Fibroblast of the aortic adventitia (primary cell): ENCODE results near the gene PCAT6. TPM values are rescaled to one million over a fixed set of nuclear protein-coding genes. Genes with fewer than 3 reads are reported as not detected.

ENCODE experiments used
- DNase-seq: peaks from one replicate; pipeline ENCODE4 v3.0.0-alpha.2; 2010; ENCODE audit warnings: low read depth
- H3K4me3 ChIP-seq: 2 replicates; pipeline ENCODE4 v1.5.1; 2011; ENCODE audit warnings: low read depth, mild to moderate bottlenecking, control low read depth, low read length, moderate library complexity
- CTCF ChIP-seq: IDR thresholded peaks from 2 replicates; pipeline ENCODE4 v1.5.1; 2011; ENCODE audit warnings: mild to moderate bottlenecking, low read length, control low read depth, inconsistent platforms; ENCODE audit not compliant: insufficient read depth
- total RNA-seq: library from RNA; depleted of rRNA; stranded (reverse); fragments of >200 nt; gene quantifications from 2 replicates; pipeline ENCODE4 v1.2.3, GENCODE V29; 2012; ENCODE audit warnings: low replicate concordance

Gene PCAT6
- total RNA-seq, 1 donor: not detected

- no peak for DNase-seq
- H3K4me3 ChIP-seq: no peak overlapping the region
- no peak for TF ChIP-seq CTCF
Observed at GRCh38 chr1:202848191-202848542, 37.4 kb downstream of the PCAT6 start.

GRCh38 chr1:202850593-202851362, 40.0 kb downstream of the PCAT6 start:
- TF ChIP-seq CTCF: no peak
- no peak overlapping the region for H3K4me3 ChIP-seq
- no peak for DNase-seq

GRCh38 chr1:202852163-202852904, 41.6 kb downstream of the PCAT6 start:
- TF ChIP-seq CTCF: peak; percentile 56
- no peak overlapping the region for H3K4me3 ChIP-seq
- DNase-seq: peak; percentile 43

- no peak for TF ChIP-seq CTCF
- no peak for DNase-seq
- H3K4me3 ChIP-seq: no peak overlapping the region
Observed at GRCh38 chr1:202854787-202855186, 44.0 kb downstream of the PCAT6 start.

- no peak for DNase-seq
- H3K4me3 ChIP-seq: no peak overlapping the region
- TF ChIP-seq CTCF: no peak
Observed at GRCh38 chr1:202856014-202856413, 45.3 kb downstream of the PCAT6 start.

GRCh38 chr1:202857136-202857610, 46.4 kb downstream of the PCAT6 start:
- DNase-seq: no peak
- H3K4me3 ChIP-seq: no peak overlapping the region
- TF ChIP-seq CTCF: no peak
